HG03460 (cell line): Measurements from ENCODE around the gene POR.

Experiments
- ATAC-seq: cut with Tn5 transposase; IDR thresholded peaks from one replicate; pipeline ENCODE4 v1.9.1; 2021; ENCODE audit not compliant: unreplicated experiment

The POR gene

GRCh38 chr7:75971309-75971960 is 56.5 kb downstream of the POR start:
- ATAC-seq = no peak

- ATAC-seq = no peak
Measured at GRCh38 chr7:75971961-75972763, 57.2 kb downstream of the POR start.

DNA sequence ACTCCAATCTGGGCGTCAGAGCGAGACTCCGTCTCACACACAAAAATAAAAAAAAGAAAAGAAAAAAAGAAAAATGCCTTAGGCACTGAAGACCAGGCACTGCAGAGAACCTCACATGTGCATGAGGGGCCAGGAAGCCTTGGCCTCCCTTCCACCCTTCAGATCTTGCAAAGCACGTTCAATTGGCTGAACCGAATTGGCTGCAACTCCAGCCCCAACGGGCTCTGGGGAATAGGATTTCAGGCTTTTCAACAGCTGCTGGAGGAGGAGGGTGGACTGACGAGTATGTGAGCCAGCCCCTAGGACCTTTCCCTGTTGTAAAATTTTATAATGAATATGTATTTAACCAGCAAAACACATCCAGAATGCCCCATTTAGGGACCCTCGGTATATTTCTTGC is 62.8 kb downstream of the POR start:
- ATAC-seq = no peak

GRCh38 chr7:75979759-75980429 is 64.9 kb downstream of the POR start:
- ATAC-seq = no peak

- no peak for ATAC-seq
Measured at GRCh38 chr7:75980430-75981202, 65.7 kb downstream of the POR start.

DNA sequence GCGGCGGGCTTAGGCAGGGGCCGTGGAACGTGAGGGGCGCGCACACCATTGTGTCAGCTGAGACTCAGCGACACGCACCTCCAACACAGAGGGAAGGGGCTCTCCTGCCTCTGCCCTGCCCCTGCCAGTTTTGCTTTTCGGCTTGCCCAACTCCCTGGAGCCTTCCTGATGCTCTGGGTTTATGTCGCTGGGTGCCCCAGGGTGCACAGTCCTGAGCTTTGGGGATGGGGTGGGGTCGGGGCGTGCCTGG is 66.2 kb downstream of the POR start:
- ATAC-seq = no peak

- no peak for ATAC-seq
Measured at GRCh38 chr7:75981453-75982305, 66.7 kb downstream of the POR start.

DNA sequence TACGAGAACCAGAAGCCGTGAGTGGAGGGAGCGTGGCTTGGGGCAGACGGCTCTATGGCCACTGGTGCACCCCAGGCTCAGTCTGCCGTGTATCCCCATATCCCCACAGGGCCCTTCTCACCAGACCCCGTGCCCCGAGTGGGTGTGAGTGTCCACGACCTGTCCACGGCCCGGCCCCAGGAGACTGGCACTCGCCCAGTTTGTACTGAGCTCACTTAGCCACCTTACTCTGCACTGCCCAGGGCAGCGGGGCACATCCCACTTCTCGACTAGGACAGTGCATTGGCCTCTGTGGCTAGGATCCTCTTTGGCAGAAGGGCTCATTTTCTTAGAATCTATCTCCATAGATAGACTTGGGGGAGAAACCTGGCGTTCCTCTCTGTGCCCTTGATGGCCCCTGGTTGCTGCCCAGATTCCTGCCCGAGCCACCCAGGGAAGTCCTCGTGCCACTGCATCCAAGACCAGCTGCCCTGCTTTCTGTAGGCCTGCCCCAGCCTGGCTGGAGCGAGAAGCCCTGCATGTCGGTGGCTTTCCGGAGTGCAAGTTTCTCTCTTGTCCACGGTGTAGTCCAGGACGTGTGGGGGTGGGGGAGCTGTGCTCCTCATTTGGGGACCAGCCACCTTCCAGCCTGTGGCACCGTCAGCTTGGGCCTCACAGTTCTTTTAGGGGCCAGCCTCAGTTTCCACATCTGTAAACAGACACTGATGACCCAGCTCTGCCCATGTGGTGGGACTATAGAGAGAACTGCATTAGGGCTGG is 67.5 kb downstream of the POR start:
- ATAC-seq = no peak

GRCh38 chr7:75983471-75984129 is 68.6 kb downstream of the POR start:
- no peak for ATAC-seq

DNA sequence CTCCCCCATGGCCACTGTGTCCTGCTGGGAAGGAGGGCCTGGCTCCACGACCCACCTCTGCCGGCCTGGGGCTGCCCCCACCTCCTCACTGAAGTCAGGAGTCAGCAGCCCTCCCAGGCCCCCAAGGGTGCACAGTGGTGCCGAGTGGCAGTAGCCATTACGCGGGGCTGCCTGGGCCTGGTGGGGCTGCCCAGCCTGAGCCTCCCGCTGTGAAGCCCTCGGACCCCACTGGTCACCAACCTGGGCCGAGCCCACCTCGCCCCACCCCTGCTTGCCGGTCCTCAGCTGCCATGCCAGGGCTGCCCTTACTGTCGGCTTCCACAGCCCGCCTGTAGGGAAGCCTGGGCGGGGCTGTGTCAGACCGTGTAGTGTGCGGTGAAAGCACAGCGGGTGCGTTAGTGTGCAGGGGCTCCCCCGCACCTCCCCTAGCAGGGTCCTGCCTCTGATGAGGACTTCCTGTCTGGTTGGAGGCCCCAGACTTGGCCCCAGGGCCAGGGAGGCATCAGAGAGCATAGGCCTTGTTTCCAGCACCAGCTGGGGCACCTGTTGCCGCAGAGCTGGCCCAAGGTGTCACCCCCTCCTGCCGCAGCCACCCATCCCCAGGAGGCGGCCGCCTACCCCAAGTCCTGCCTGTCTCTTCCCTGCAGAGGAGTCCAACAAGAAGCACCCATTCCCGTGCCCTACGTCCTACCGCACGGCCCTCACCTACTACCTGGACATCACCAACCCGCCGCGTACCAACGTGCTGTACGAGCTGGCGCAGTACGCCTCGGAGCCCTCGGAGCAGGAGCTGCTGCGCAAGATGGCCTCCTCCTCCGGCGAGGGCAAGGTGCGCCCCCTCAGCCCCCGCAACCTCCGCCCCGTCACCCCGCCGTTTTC is 69.4 kb downstream of the POR start:
- ATAC-seq = no peak

- ATAC-seq = no peak
Measured at GRCh38 chr7:75985009-75985517, 70.1 kb downstream of the POR start.

- no peak for ATAC-seq
Measured at GRCh38 chr7:75985518-75986146, 70.7 kb downstream of the POR start.

DNA sequence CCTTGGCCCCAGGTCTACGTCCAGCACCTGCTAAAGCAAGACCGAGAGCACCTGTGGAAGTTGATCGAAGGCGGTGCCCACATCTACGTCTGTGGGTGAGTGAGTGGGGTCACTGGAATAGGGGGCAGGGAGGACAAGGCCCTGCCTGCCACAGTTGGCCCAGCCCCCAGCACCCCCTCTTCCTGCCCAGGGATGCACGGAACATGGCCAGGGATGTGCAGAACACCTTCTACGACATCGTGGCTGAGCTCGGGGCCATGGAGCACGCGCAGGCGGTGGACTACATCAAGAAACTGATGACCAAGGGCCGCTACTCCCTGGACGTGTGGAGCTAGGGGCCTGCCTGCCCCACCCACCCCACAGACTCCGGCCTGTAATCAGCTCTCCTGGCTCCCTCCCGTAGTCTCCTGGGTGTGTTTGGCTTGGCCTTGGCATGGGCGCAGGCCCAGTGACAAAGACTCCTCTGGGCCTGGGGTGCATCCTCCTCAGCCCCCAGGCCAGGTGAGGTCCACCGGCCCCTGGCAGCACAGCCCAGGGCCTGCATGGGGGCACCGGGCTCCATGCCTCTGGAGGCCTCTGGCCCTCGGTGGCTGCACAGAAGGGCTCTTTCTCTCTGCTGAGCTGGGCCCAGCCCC is 71.3 kb downstream of the POR start:
- ATAC-seq = no peak

- no peak for ATAC-seq
Measured at GRCh38 chr7:75987026-75987804, 72.3 kb downstream of the POR start.

GRCh38 chr7:75987805-75988567 is 73.0 kb downstream of the POR start:
- ATAC-seq = no peak
